ENCODE data around the gene DEXI.
"Not testable (repeated sequence)": the region's sequence is repeated elsewhere in the genome, so short reads cannot be mapped to it uniquely, and the experiment has no call there.

The DEXI gene

GRCh38 chr16:10940501-10941079, 1.7 kb downstream of the DEXI start:
- DNase-seq: peak; percentile 21

GRCh38 chr16:10939649-10940234, 2.5 kb downstream of the DEXI start:
- DNase-seq: no peak

DNA sequence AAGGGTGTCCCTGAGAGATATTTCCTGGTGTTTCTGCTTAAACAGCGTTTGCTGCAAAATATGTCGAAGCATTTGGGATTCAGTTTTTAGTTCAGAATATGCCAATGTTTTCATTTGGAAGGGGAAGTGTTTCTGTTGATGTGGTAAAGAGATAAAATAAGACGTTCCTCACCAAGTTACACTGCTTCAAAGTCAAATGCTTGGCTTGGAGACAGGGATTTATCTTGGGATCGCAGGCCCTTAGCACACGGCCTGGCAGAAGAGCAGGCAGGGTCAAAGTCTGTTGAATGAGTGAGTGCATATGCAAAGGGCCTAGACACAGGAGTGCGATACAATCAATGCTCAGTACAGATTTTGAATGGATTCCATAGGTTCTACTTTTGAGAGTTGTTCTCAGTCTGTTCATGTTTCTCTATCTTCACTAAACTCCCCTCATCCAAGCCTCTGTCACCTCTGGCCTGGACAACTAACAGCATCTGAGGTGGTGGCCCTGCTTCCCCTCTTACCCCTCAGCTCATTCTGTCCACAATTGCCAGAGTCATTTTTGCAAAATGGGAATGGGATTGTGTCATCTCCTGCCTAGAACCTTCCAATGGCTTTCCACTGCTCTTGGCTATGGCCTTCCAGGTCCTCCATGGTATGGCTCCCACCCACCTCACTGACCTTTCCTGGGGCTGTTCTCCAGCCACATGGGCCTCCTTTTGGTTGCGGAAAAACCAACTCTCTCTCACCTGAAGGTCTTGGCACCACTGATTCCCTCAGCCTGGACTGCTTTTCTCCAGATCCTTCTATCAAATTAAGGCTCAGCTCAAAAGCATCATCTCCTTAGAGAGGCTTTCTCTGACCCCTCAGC, 3.2 kb downstream of the DEXI start:
- DNase-seq: no peak

GRCh38 chr16:10938321-10938720, 3.9 kb downstream of the DEXI start:
- peak; percentile 60 for DNase-seq

DNA sequence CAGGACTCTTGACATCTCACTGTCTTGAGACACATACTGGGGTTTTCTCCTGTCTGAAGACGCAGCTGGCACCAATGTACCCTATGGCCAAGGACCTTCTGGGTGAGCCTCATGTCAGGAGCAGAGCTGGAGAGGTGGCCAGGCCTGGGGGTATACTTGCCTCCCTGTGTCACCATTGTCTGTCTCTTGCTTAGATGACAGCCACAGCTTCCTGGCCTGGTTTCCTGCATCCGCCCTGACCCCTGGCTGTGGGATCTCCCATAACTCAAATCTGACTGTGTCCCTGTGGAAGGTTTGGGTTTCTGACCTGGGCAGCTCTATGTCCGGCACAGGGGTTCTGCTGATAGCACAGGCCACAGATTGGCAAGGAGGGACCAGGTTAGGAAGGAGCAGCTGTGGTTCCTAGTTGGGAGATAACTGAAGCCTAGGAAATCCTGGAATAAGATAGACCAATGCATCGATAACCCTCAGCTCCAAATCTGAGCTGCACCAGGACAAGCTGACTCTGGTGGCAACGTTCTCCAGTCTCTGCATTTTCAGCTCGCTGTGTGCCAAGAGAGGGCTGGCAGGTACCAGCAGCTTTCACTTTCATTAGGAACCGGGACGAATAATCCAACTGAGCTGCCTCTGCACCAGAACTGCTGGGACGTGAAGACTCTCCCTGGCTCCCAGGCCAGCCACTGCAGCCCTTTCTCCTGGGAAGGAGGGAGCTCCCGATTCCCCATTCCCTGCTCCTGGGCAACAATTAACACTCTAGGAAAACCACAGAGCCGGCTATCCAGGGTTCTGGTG, 5.0 kb downstream of the DEXI start:
- no peak for DNase-seq

DNA sequence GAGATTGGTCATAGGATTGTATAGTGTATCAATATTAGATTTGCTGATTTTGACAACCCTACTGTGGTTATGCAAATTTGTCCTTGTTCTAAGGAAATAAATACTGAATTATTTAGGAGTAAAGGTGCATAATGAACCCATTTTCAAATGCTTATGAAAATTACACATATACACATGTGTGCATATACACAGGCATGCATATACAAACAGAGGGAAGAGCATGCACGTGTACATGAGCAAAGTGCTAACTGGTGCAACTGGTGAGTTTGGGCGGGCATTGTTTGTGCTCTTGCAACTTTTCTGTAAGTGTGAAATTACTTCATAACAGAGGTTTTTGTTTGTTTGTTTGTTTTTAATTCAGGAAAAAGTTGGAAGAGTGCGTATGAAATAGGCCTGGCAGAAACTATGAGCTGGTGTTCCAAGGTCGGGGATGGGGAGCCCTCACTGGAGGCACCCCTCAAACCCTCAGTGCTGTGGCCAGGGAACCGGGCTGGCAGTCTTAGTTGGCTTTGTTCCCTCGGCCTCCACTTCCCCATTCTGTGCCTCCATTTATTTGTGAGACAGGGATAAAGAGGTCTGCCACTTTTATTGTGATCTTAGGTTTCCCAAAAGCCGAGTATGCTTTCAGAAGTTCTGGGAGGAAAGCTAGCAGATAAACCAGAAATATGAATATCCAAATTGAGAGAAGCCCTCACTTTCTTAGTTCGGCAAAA, 5.8 kb downstream of the DEXI start:
- no peak for DNase-seq

DNA sequence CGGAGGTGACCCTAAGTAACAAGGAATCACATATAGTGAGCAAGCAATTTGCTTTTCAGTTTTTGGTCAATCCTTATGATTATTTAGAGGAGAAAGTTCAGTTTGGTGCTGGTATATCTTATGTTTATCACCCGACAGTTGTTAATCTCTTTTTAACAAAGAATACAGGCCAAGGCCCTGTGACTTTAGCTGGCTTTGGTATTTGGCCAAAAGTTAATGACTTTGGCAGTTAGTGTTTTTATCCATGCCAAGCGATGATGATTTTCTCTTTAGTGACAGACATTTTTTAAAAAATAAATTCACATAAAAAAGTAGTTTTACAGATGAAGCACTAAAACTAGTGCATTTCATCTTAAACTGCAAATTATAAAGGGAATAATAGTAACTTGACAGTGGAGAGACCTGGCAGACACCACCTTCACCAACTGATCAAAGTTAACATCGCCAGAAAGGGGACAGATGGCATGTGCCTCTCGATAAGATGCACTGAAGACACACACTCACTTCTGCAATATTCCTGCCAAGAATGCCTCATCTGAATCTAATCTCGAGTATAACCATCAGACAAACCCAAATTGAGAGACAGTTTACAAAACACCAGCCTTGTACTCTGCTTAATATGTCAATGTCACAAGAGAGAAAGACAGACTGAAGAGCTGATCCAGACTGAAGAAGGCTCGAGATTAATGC, 6.9 kb downstream of the DEXI start:
- no peak for DNase-seq

DNA sequence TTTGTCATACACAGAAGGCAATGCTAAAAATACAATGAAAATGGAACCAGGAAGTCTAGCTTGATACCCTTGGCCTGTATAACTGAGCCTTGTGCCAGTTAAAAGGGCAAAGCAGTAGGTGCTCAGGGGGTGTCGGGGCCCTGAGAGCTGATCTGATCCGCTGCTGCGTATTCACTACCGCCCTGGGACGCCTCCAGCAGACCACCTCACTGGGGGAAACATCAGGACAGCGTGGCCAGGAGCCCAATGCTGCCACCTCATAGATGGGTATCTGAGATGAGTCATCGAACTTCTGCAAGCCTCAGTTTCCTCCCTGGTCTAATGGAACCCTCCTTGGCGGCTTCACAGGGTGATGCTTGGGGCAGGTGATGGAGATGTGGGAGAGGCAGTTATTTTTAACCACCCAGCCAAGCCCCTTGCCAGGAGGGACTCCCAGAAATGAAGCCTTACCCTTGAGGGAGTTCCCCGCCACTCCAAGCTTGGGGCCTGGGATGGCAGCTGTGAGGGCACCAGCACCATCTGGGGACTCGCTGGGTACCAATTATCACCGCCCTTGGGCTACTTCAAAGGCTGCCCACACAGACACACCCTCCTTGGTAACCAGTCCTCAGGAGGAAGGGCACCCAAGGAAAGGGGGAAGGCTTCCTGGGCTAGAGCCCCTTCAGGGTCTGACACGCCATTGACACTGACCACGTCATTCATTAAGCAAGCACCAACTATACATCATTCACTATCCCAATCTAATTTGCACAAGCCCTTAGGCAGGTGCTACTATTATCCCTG, 7.8 kb downstream of the DEXI start:
- no peak for DNase-seq

GRCh38 chr16:10933865-10934264, 8.4 kb downstream of the DEXI start:
- DNase-seq: no peak

GRCh38 chr16:10932959-10933710, 9.1 kb downstream of the DEXI start:
- DNase-seq: no peak

GRCh38 chr16:10931977-10932632, 10.2 kb downstream of the DEXI start:
- no peak for DNase-seq

GRCh38 chr16:10931134-10931533, 11.1 kb downstream of the DEXI start:
- DNase-seq: no peak

GRCh38 chr16:10930755-10931093, 11.5 kb downstream of the DEXI start:
- DNase-seq: no peak

- no peak for DNase-seq
Observed at GRCh38 chr16:10929853-10930754, 12.2 kb downstream of the DEXI start.

DNA sequence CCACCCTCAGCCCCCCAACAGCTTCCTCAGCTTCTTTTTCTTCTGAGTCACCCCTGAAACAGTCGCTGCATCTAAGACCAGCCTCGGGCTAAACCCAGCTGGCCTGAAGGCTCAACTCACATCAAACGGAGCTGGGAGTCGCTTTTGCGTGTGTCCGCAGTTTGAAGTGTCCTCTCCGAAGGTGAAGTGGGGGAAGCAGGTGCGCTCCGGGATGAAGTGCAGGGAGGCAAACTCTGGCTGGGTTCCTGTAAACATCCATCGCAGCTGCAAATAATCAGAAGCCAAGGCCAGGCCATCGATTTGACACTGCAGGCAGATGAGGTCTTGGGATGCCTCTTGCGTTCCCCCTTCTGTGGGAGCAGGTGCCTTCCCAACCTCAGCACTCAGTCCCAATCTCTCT, 13.2 kb downstream of the DEXI start:
- not testable (repeated sequence) for DNase-seq

- DNase-seq: no peak
Observed at GRCh38 chr16:10927497-10928112, 14.7 kb downstream of the DEXI start.

GRCh38 chr16:10926867-10927266, 15.4 kb downstream of the DEXI start:
- no peak for DNase-seq

GRCh38 chr16:10926094-10926493, 16.2 kb downstream of the DEXI start:
- no peak for DNase-seq

All from activated CD4-positive, alpha-beta T cell treated with anti-CD3 and anti-CD28 coated beads for 48 hours (primary cell).